SH-SY5Y (cell line): ENCODE measurements around the gene MBD3L2B.

ENCODE experiments used
- GATA2 ChIP-seq: IDR thresholded peaks from 2 replicates; pipeline ENCODE4 v1.6.1; 2011; ENCODE audit warnings: mild to moderate bottlenecking, low read depth, low read length
- GATA3 ChIP-seq: IDR thresholded peaks from 2 replicates; pipeline ENCODE4 v1.6.1; 2011; ENCODE audit warnings: low read depth, mild to moderate bottlenecking, low read length, moderate library complexity

GRCh38 chr19:6987850-6988249 is 33.4 kb downstream of the MBD3L2B start:
- TF ChIP-seq GATA2: no peak
- no peak for TF ChIP-seq GATA3
